Measurements from ENCODE around the gene ZNF77.

- TF ChIP-seq, protein P1, sequence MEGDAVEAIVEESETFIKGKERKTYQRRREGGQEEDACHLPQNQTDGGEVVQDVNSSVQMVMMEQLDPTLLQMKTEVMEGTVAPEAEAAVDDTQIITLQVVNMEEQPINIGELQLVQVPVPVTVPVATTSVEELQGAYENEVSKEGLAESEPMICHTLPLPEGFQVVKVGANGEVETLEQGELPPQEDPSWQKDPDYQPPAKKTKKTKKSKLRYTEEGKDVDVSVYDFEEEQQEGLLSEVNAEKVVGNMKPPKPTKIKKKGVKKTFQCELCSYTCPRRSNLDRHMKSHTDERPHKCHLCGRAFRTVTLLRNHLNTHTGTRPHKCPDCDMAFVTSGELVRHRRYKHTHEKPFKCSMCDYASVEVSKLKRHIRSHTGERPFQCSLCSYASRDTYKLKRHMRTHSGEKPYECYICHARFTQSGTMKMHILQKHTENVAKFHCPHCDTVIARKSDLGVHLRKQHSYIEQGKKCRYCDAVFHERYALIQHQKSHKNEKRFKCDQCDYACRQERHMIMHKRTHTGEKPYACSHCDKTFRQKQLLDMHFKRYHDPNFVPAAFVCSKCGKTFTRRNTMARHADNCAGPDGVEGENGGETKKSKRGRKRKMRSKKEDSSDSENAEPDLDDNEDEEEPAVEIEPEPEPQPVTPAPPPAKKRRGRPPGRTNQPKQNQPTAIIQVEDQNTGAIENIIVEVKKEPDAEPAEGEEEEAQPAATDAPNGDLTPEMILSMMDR (IDR thresholded peaks at IDR 0.05), result no peak
- TF ChIP-seq POLR2A (IDR thresholded peaks at IDR 0.05), result no peak
Observed at GRCh38 chr19:2927032-2927430, 17.7 kb downstream of the ZNF77 start.
